ENCODE data around the gene PRKN.

Gene PRKN

GRCh38 chr6:162076816-162077215 lies 650.8 kb downstream of the PRKN start:
- no peaks in the 10 kb centered on the region for H3K4me1 ChIP-seq (ENCODE audit: control insufficient read depth, insufficient read depth, low read length)
- ChIA-PET CTCF (no interaction called here), POLR2A (no interaction called here)
- no peak overlapping the region for H3K27ac ChIP-seq (ENCODE audit: extremely low read depth, low read depth, low read length)
- no peak for TF ChIP-seq KLF8 (tag by site-specific recombination; IDR thresholded peaks at IDR 0.05)
- TF ChIP-seq ZNF785 (tag by site-specific recombination; IDR thresholded peaks at IDR 0.05) = no peak
- no peak for TF ChIP-seq ZNF133 (tag by site-specific recombination; IDR thresholded peaks at IDR 0.05)
- TF ChIP-seq SP2 (tag by site-specific recombination; IDR thresholded peaks at IDR 0.05) = no peak
- no peak for TF ChIP-seq REST (tag by site-specific recombination; IDR thresholded peaks at IDR 0.05)
- TF ChIP-seq ZSCAN16 (tag by site-specific recombination; IDR thresholded peaks at IDR 0.05) = no peak
- TF ChIP-seq ZNF449 (tag by site-specific recombination; IDR thresholded peaks at IDR 0.05) = no peak
- no peaks in the 10 kb centered on the region for H3K36me3 ChIP-seq (ENCODE audit: control insufficient read depth in 2 of 2, insufficient read depth in 1 of 2, low read length in 2 of 2)
- no peak overlapping the region for H3K4me3 ChIP-seq (ENCODE audit: low read depth, low read length)
- H3K9me3 ChIP-seq (ENCODE audit: control insufficient read depth, insufficient read depth, low read depth, low read length) = no peaks in the 10 kb centered on the region

- Histone ChIP-seq H3K27ac (ENCODE audit: extremely low read depth, low read depth, low read length) (no peak overlapping the region), H3K4me3 (ENCODE audit: low read depth, low read length) (no peak overlapping the region), H3K9me3 (ENCODE audit: control insufficient read depth, insufficient read depth, low read depth, low read length) (no peaks in the 10 kb centered on the region), H3K36me3 (ENCODE audit: control insufficient read depth in 2 of 2, insufficient read depth in 1 of 2, low read length in 2 of 2) (no peaks in the 10 kb centered on the region), H3K4me1 (ENCODE audit: control insufficient read depth, insufficient read depth, low read length) (no peaks in the 10 kb centered on the region)
- ChIA-PET CTCF (interaction anchor here (0.6 to 0.8 kb wide), 3 partner anchors 47 to 327 kb away, joined by 3 to 8 read pairs (median 5); no protein-coding TSS in a partner anchor), POLR2A (interaction anchor here (0.6 kb wide), 1 partner anchor 1341 kb away, joined by 6 read pairs; no protein-coding TSS in a partner anchor)
- TF ChIP-seq KLF10 (tag by site-specific recombination; IDR thresholded peaks at IDR 0.05) = no peak
- TF ChIP-seq ZNF623 (tag by site-specific recombination; IDR thresholded peaks at IDR 0.05) = no peak
- no peak for TF ChIP-seq ZNF416 (tag by site-specific recombination; IDR thresholded peaks at IDR 0.05)
- TF ChIP-seq ZNF202 (tag by site-specific recombination; IDR thresholded peaks at IDR 0.05; ENCODE audit: borderline replicate concordance) = no peak
- no peak for TF ChIP-seq ZNF529 (tag by site-specific recombination; IDR thresholded peaks at IDR 0.05; ENCODE audit: insufficient replicate concordance)
- no peak for TF ChIP-seq ZNF600 (tag by site-specific recombination; IDR thresholded peaks at IDR 0.05)
- TF ChIP-seq ZSCAN23 (tag by site-specific recombination; IDR thresholded peaks at IDR 0.05) = no peak
- TF ChIP-seq ZFP69B (tag by site-specific recombination; IDR thresholded peaks at IDR 0.05) = no peak
- no peak for TF ChIP-seq ZNF521 (tag by site-specific recombination; IDR thresholded peaks at IDR 0.05)
- TF ChIP-seq ZNF280C (tag by site-specific recombination; IDR thresholded peaks at IDR 0.05) = no peak
- TF ChIP-seq ZNF335 (tag by site-specific recombination; conservative IDR thresholded peaks at IDR 0.05) = no peak
- no peak for TF ChIP-seq PRDM2 (tag by site-specific recombination; IDR thresholded peaks at IDR 0.05; ENCODE audit: borderline replicate concordance)
- TF ChIP-seq ZFP37 (tag by site-specific recombination; IDR thresholded peaks at IDR 0.05) = no peak
- TF ChIP-seq ZNF174 (tag by site-specific recombination; IDR thresholded peaks at IDR 0.05) = no peak
- no peak for TF ChIP-seq ZNF843 (tag by site-specific recombination; IDR thresholded peaks at IDR 0.05)
- no peak for TF ChIP-seq HOXA7 (CRISPR knock-in tag; IDR thresholded peaks at IDR 0.05; ENCODE audit: borderline replicate concordance)
Observed at GRCh38 chr6:162074641-162075275, 652.8 kb downstream of the PRKN start.
